Heart left ventricle (tissue), 13 donors: Measurements from ENCODE around the gene C16orf92.

Source experiments
- POLR2A ChIP-seq, 2 donors: fragments of 450-650 bp; IDR thresholded peaks; one replicate each; pipeline ENCODE4 v1.6.1; 2017; ENCODE audit warnings: antibody characterized with exemption in 2 of 2, mild to moderate bottlenecking in 2 of 2, moderate library complexity in 2 of 2
- TF ChIP-seq, protein P1 (sequence below), 12 donors: fragments of 200-600 bp; sonication (generic) in 4 of 12; IDR thresholded peaks; one replicate each; pipeline versions ENCODE4 v1.5.0 to v1.8.0; 2018 to 2022; ENCODE audit warnings: antibody characterized with exemption in 12 of 12, mild to moderate bottlenecking in 5 of 12
- donor health status: ischemic (EF 13 %, LVEDD 7.1; RV severe dilation, severe dysfunction).
- donor health status: DM: no; HTN: yes; CAD: no.
- donor health status: DM: no; HTN: no; CAD: no.
- donor health status: ischemic (EF 25% LVEDD 6.9; RV normal size, moderate dysfunction).
- donor health status: ischemic (EF 25% LVEDD 5.7; RV mildly dilated, moderate dysfunction).
- donor health status: ischemic (EF 35%, LVEDD 5.7; RV mildly dilated, moderate dysfunction).
- donor health status: nonischemic (EF 11% LVEDD 7.7; RV severe dilation, severe dysfunction).
- donor health status: DM: yes; HTN: yes; CAD: no.
- donor health status: PGD.
- donor health status: ischemic (EF 29% LVEDD 5.4; RV normal size, mild dysfunction).
- donor health status: nonischemic (EF 23%, LVEDD 6.1; RV moderate dilation, normal function).

DNA sequence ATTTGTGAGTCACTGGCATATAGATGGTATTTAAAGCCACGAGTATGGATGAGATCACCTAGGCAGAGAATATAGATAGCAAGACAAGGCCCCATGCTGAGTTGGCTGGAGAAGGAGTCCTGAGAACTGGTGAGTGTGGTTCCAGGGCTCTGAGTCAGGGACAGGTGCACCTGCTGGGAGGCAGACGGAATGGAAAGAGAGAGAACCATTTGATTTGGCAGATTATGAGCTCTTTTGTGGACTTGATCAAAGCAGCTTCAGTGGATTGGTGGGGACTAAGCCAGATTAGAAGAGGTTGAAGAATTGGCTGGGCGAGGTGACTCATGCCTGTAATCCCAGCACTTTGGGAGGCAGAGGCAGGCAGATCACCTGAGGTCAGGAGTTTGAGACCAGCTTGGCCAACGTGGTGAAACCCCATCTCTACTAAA, 4.3 kb upstream of the C16orf92 start:
- TF ChIP-seq, protein P1, sequence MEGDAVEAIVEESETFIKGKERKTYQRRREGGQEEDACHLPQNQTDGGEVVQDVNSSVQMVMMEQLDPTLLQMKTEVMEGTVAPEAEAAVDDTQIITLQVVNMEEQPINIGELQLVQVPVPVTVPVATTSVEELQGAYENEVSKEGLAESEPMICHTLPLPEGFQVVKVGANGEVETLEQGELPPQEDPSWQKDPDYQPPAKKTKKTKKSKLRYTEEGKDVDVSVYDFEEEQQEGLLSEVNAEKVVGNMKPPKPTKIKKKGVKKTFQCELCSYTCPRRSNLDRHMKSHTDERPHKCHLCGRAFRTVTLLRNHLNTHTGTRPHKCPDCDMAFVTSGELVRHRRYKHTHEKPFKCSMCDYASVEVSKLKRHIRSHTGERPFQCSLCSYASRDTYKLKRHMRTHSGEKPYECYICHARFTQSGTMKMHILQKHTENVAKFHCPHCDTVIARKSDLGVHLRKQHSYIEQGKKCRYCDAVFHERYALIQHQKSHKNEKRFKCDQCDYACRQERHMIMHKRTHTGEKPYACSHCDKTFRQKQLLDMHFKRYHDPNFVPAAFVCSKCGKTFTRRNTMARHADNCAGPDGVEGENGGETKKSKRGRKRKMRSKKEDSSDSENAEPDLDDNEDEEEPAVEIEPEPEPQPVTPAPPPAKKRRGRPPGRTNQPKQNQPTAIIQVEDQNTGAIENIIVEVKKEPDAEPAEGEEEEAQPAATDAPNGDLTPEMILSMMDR (IDR thresholded peaks at IDR 0.05): no peak
- TF ChIP-seq POLR2A (IDR thresholded peaks at IDR 0.05): no peak
